Gastroesophageal sphincter (tissue), 3 donors: ENCODE measurements around the gene EVI5L.

Experiments
- EP300 ChIP-seq: sonication (generic); formaldehyde crosslinking; IDR thresholded peaks from one replicate; pipeline ENCODE4 v1.6.1; 2017; ENCODE audit warnings: antibody characterized with exemption, mild to moderate bottlenecking
- POLR2A ChIP-seq, 2 donors: fragments of 450-650 bp; IDR thresholded peaks; one replicate each; pipeline ENCODE4 v1.6.1; 2017; ENCODE audit warnings: antibody characterized with exemption in 2 of 2, mild to moderate bottlenecking in 2 of 2, moderate library complexity in 1 of 2
- TF ChIP-seq, protein P1 (sequence below), 4 experiments: fragments of 200-600 bp in 2 of 4; fragments of 450-650 bp in 2 of 4; sonication (generic) in 1 of 4; IDR thresholded peaks; one replicate each; pipeline ENCODE4 v1.5.1; 2017 to 2019; ENCODE audit warnings: antibody characterized with exemption in 4 of 4, mild to moderate bottlenecking in 2 of 4, moderate library complexity in 2 of 4

DNA sequence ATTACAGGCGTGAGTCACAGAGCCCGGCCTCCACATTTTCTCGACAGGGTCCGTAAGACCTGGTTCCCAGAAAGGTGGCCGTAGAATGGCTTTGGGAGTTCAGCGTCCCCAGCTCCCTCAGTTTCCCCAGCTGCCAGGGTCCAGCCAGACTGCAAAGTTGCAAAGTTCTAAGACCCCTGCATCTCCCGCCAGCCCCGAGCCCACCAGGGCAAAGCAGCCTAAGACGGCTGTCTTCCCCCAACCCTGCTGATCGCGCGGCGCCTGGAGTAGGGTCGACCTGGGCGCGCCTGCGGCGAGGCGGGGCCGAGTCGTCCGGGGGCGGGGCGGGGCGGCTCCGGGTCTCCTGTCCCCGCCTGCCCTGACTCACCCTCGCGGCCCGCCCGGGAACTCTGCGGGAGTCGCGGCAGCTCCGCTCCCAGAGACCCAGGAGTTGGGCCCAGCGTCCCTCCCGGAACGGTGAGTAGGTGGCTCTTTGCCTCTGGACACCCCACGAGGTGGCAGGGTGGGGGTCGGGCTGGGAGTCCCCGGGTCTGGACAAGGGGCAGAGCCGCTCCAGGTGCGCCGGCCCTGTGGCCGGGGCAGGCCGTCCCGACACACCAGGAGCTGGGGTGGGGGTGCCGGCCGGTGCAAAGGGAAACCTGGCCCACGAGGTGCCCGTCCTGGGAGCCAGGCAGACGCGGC is 58.3 kb downstream of the EVI5L start, which contains the start of gene LRRC8E:
- TF ChIP-seq POLR2A (IDR thresholded peaks at IDR 0.05) (no peak), EP300 (no peak)
- TF ChIP-seq, protein P1, sequence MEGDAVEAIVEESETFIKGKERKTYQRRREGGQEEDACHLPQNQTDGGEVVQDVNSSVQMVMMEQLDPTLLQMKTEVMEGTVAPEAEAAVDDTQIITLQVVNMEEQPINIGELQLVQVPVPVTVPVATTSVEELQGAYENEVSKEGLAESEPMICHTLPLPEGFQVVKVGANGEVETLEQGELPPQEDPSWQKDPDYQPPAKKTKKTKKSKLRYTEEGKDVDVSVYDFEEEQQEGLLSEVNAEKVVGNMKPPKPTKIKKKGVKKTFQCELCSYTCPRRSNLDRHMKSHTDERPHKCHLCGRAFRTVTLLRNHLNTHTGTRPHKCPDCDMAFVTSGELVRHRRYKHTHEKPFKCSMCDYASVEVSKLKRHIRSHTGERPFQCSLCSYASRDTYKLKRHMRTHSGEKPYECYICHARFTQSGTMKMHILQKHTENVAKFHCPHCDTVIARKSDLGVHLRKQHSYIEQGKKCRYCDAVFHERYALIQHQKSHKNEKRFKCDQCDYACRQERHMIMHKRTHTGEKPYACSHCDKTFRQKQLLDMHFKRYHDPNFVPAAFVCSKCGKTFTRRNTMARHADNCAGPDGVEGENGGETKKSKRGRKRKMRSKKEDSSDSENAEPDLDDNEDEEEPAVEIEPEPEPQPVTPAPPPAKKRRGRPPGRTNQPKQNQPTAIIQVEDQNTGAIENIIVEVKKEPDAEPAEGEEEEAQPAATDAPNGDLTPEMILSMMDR (IDR thresholded peaks at IDR 0.05): no peak
